DND-41 (cell line): Measurements from ENCODE around the gene LHX3.
"Not testable (repeated sequence)": the region's sequence is repeated elsewhere in the genome, so short reads cannot be mapped to it uniquely, and the experiment has no call there.

Experiments
- EZH2 ChIP-seq: IDR thresholded peaks from 3 replicates; pipeline ENCODE4 v1.6.1; 2012; ENCODE audit warnings: borderline replicate concordance, low read depth, mild to moderate bottlenecking, moderate library complexity, low read length, inconsistent platforms; ENCODE audit not compliant: severe bottlenecking
- TF ChIP-seq, protein P1 (sequence below): IDR thresholded peaks from 2 replicates; pipeline ENCODE4 v1.5.1; 2012; ENCODE audit warnings: borderline replicate concordance, low read length, moderate library complexity, mild to moderate bottlenecking; ENCODE audit not compliant: poor library complexity, severe bottlenecking; ENCODE audit errors: extremely low read depth

DNA sequence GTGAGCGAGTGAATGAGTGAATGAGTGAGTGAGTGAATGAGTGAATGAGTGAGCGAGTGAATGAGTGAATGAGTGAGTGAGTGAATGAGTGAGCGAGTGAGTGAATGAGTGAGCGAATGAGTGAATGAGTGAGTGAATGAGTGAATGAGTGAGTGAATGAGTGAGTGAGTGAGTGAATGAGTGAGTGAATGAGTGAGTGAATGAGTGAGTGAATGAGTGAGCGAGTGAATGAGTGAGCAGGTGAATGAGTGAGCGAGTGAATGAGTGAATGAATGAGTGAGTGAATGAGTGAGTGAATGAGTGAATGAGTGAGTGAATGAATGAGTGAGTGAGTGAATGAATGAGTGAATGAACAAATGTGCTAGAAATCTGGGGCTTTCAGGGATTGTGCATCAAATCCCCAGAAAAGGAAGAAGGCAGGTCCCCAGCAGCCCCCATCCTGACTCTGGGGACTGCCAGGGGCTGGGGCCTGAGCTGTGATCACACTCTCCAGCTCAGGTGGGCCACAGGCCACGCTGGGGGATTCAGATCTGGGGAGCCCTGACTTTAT is 54.2 kb downstream of the LHX3 start:
- not testable (repeated sequence) for TF ChIP-seq EZH2
- TF ChIP-seq, protein P1, sequence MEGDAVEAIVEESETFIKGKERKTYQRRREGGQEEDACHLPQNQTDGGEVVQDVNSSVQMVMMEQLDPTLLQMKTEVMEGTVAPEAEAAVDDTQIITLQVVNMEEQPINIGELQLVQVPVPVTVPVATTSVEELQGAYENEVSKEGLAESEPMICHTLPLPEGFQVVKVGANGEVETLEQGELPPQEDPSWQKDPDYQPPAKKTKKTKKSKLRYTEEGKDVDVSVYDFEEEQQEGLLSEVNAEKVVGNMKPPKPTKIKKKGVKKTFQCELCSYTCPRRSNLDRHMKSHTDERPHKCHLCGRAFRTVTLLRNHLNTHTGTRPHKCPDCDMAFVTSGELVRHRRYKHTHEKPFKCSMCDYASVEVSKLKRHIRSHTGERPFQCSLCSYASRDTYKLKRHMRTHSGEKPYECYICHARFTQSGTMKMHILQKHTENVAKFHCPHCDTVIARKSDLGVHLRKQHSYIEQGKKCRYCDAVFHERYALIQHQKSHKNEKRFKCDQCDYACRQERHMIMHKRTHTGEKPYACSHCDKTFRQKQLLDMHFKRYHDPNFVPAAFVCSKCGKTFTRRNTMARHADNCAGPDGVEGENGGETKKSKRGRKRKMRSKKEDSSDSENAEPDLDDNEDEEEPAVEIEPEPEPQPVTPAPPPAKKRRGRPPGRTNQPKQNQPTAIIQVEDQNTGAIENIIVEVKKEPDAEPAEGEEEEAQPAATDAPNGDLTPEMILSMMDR, result not testable (repeated sequence)
